ENCODE results near the gene CMTM8.

GRCh38 chr3:32255345-32255744 is 16.9 kb downstream of the CMTM8 start:
- no peak for TF ChIP-seq CTCF (IDR thresholded peaks at IDR 0.05; ENCODE audit: low read depth, low read length, poor library complexity, severe bottlenecking)
- TF ChIP-seq EZH2phosphoT487 (IDR thresholded peaks at IDR 0.05; ENCODE audit: borderline replicate concordance, low read length), result no peak
